Activated CD4-positive, CD25-positive, alpha-beta regulatory T cell treated with anti-CD3 and anti-CD28 coated beads, Interleukin-2, amount 50 U/mL, for 24 hours (primary cell): ENCODE measurements around the gene COX7B2.

Experiments used
- ATAC-seq, 2 donors: fragments of 150-1000 bp; cut with Tn5 transposase; one replicate each; pipeline ENCODE4 v1.10.0; 2021; ENCODE audit warnings: mild to moderate bottlenecking in 1 of 2, moderate library complexity in 1 of 2

The COX7B2 gene

GRCh38 chr4:46886711-46887110, 22.3 kb downstream of the COX7B2 start:
- no peak for ATAC-seq

GRCh38 chr4:46878641-46879040, 30.4 kb downstream of the COX7B2 start:
- no peak for ATAC-seq

GRCh38 chr4:46874811-46875210, 34.2 kb downstream of the COX7B2 start:
- ATAC-seq, result no peak

GRCh38 chr4:46870411-46870810, 38.6 kb downstream of the COX7B2 start:
- ATAC-seq, result no peak

GRCh38 chr4:46856333-46856732, 52.7 kb downstream of the COX7B2 start:
- no peak for ATAC-seq

- no peak for ATAC-seq
Measured at GRCh38 chr4:46852800-46853199, 56.2 kb downstream of the COX7B2 start.

GRCh38 chr4:46850026-46850425, 59.0 kb downstream of the COX7B2 start:
- ATAC-seq, result no peak

GRCh38 chr4:46844325-46844917, 64.6 kb downstream of the COX7B2 start:
- no peak for ATAC-seq

GRCh38 chr4:46839128-46839527, 69.9 kb downstream of the COX7B2 start:
- ATAC-seq, result no peak

- no peak for ATAC-seq
Measured at GRCh38 chr4:46837639-46838038, 71.4 kb downstream of the COX7B2 start.

- no peak for ATAC-seq
Measured at GRCh38 chr4:46836584-46836983, 72.5 kb downstream of the COX7B2 start.

- ATAC-seq, result no peak
Measured at GRCh38 chr4:46830971-46831454, 78.0 kb downstream of the COX7B2 start.

GRCh38 chr4:46820154-46820553, 88.9 kb downstream of the COX7B2 start:
- ATAC-seq, result no peak

GRCh38 chr4:46819095-46819494, 90.0 kb downstream of the COX7B2 start:
- no peak for ATAC-seq

GRCh38 chr4:46818604-46819003, 90.4 kb downstream of the COX7B2 start:
- no peak for ATAC-seq

GRCh38 chr4:46817806-46818205, 91.2 kb downstream of the COX7B2 start:
- no peak for ATAC-seq

GRCh38 chr4:46804781-46805413, 104.1 kb downstream of the COX7B2 start:
- no peak for ATAC-seq

GRCh38 chr4:46793036-46793435, 116.0 kb downstream of the COX7B2 start:
- no peak for ATAC-seq

- no peak for ATAC-seq
Measured at GRCh38 chr4:46781434-46782092, 127.5 kb downstream of the COX7B2 start.

- no peak for ATAC-seq
Measured at GRCh38 chr4:46765465-46765864, 143.6 kb downstream of the COX7B2 start.

GRCh38 chr4:46730075-46730474, 179.0 kb downstream of the COX7B2 start:
- no peak for ATAC-seq

GRCh38 chr4:46720055-46720454, 189.0 kb downstream of the COX7B2 start:
- no peak for ATAC-seq

- no peak for ATAC-seq
Measured at GRCh38 chr4:46717950-46718349, 191.1 kb downstream of the COX7B2 start.

GRCh38 chr4:46715468-46715867, 193.6 kb downstream of the COX7B2 start:
- no peak for ATAC-seq
